H1 (cell line): ENCODE results near the gene MFRP. TPM values are rescaled to one million over a fixed set of nuclear protein-coding genes. Genes with fewer than 3 reads are reported as not detected.
A peak's percentile ranks its signal among the peaks of the same experiment; 100 is the strongest.

Experiments
- CTCF ChIA-PET: fragments of 300-600 bp; sonication (Branson Sonifier 250); formaldehyde crosslinking; loops from one replicate; lab custom pipeline; 2021; ENCODE audit not compliant: partially characterized antibody; lab: Charles Lee
- POLR2A ChIA-PET: fragments of 300-600 bp; sonication (Branson Sonifier 250); formaldehyde crosslinking; loops from one replicate; lab custom pipeline; 2021; ENCODE audit warnings: inconsistent platforms; ENCODE audit not compliant: partially characterized antibody; lab: Charles Lee
- DNase-seq, 2 experiments: peaks; one replicate each; pipeline versions ENCODE4 v3.0.0 to v3.0.0-alpha.2; 2010 to 2022; ENCODE audit warnings: low spot score in 2 of 2, low read depth in 1 of 2, mixed read lengths in 1 of 2
- FAIRE-seq: peaks from 2 replicates; lab custom pipeline; 2011; peaks lifted over from hg19 to GRCh38; lab: Jason Lieb, UNC
- H2AFZ ChIP-seq: 2 replicates; pipeline ENCODE4 v1.8.1; 2012; ENCODE audit warnings: low read length, inconsistent platforms
- H2AK5ac ChIP-seq: 2 replicates; pipeline ENCODE4 v1.6.1; 2013; ENCODE audit warnings: low read depth, low read length
- H2BK120ac ChIP-seq: replicated peaks from 2 replicates; pipeline ENCODE3; 2013; ENCODE audit warnings: low read depth, low read length, inconsistent platforms
- H2BK12ac ChIP-seq: 2 replicates; pipeline ENCODE4 v1.6.1; 2013; ENCODE audit warnings: low read depth, low read length
- H2BK15ac ChIP-seq: 2 replicates; pipeline ENCODE4 v1.6.1; 2013; ENCODE audit warnings: low read length
- H2BK20ac ChIP-seq: 2 replicates; pipeline ENCODE4 v1.6.1; 2013; ENCODE audit warnings: low read length
- H2BK5ac ChIP-seq: 2 replicates; pipeline ENCODE4 v1.6.1; 2013; ENCODE audit warnings: low read depth, low read length
- H3K14ac ChIP-seq: 2 replicates; pipeline ENCODE4 v1.6.1; 2013; ENCODE audit warnings: inconsistent platforms; ENCODE audit not compliant: insufficient read length
- H3K18ac ChIP-seq: 2 replicates; pipeline ENCODE4 v1.6.1; 2013; ENCODE audit warnings: low read length; ENCODE audit errors: extremely low read depth
- H3K23ac ChIP-seq: 2 replicates; pipeline ENCODE4 v1.6.1; 2013; ENCODE audit warnings: inconsistent platforms; ENCODE audit not compliant: insufficient read length
- H3K23me2 ChIP-seq: 2 replicates; pipeline ENCODE4 v1.6.1; 2013; ENCODE audit warnings: low read depth, low read length
- H3K27ac ChIP-seq: 2 replicates; pipeline ENCODE4 v1.6.1; 2011; ENCODE audit warnings: low read depth, low read length, inconsistent platforms
- H3K27me3 ChIP-seq, 4 experiments: replicated peaks in 1 of 4; 1 replicate in 1 of 4; 2 replicates in 3 of 4; pipeline versions ENCODE4 v1.6.1 to v1.8.1; 2011 to 2013; ENCODE audit warnings: low read length in 3 of 4, mild to moderate bottlenecking in 3 of 4, inconsistent platforms in 2 of 4, mixed read lengths in 2 of 4, moderate library complexity in 1 of 4; ENCODE audit not compliant: control insufficient read depth in 3 of 4, insufficient read depth in 3 of 4; ENCODE audit errors: extremely low read depth in 1 of 4
- H3K36me3 ChIP-seq, 4 experiments: 2 replicates each; pipeline versions ENCODE4 v1.6.1 to v1.8.1; 2011 to 2013; ENCODE audit warnings: mild to moderate bottlenecking in 4 of 4, low read length in 3 of 4, moderate library complexity in 2 of 4, control low read depth in 1 of 4, inconsistent platforms in 1 of 4; ENCODE audit not compliant: insufficient read depth in 4 of 4, control insufficient read depth in 2 of 4
- H3K4ac ChIP-seq: replicated peaks from 2 replicates; pipeline ENCODE3; 2013; ENCODE audit warnings: low read length, low read depth, mixed read lengths, inconsistent platforms; ENCODE audit not compliant: insufficient read length
- H3K4me1 ChIP-seq, 4 experiments: replicated peaks in 1 of 4; 1 replicate in 1 of 4; 2 replicates in 3 of 4; pipeline versions ENCODE4 v1.6.1 to v1.8.1; 2011 to 2013; ENCODE audit warnings: low read length in 3 of 4, inconsistent platforms in 2 of 4, mixed read lengths in 1 of 4; ENCODE audit not compliant: insufficient read depth in 4 of 4, control insufficient read depth in 3 of 4
- H3K4me2 ChIP-seq, 2 experiments: 2 replicates each; pipeline versions ENCODE4 v1.6.1 to v1.8.1; 2011 to 2013; ENCODE audit warnings: low read depth in 2 of 2, low read length in 2 of 2, control low read depth in 1 of 2, inconsistent platforms in 1 of 2, mild to moderate bottlenecking in 1 of 2; ENCODE audit not compliant: insufficient read depth in 1 of 2
- H3K4me3 ChIP-seq, 4 experiments: fragments of 200-600, 300-600 bp in 1 of 4; sonication (generic), shearing (Covaris generic), sonication (Bioruptor Twin) in 1 of 4; 2 replicates each; pipeline versions ENCODE4 v1.5.1 to v1.8.1; 2011 to 2016; ENCODE audit warnings: low read length in 4 of 4, low read depth in 3 of 4, control low read depth in 2 of 4, inconsistent platforms in 2 of 4, mild to moderate bottlenecking in 2 of 4, mixed read lengths in 1 of 4, moderate library complexity in 1 of 4; ENCODE audit not compliant: insufficient read depth in 2 of 4; ENCODE audit errors: extremely low read depth in 1 of 4
- H3K56ac ChIP-seq: replicated peaks from 2 replicates; pipeline ENCODE3; 2013; ENCODE audit warnings: low read depth, mild to moderate bottlenecking, mixed read lengths, low read length, inconsistent platforms; ENCODE audit not compliant: insufficient read length
- H3K79me1 ChIP-seq: 2 replicates; pipeline ENCODE4 v1.6.1; 2013; ENCODE audit warnings: low read depth, low read length, control low read depth
- H3K79me2 ChIP-seq, 2 experiments: 2 replicates each; pipeline versions ENCODE4 v1.6.1 to v1.8.1; 2012 to 2013; ENCODE audit warnings: low read length in 2 of 2, mild to moderate bottlenecking in 2 of 2, inconsistent platforms in 1 of 2; ENCODE audit not compliant: insufficient read depth in 2 of 2, control insufficient read depth in 1 of 2
- H3K9ac ChIP-seq, 4 experiments: replicated peaks in 1 of 4; 1 replicate in 1 of 4; 2 replicates in 3 of 4; pipeline versions ENCODE4 v1.6.1 to v1.8.1; 2011 to 2013; ENCODE audit warnings: low read depth in 3 of 4, low read length in 3 of 4, control low read depth in 2 of 4, mild to moderate bottlenecking in 2 of 4, moderate library complexity in 2 of 4, inconsistent platforms in 1 of 4; ENCODE audit errors: extremely low read depth in 1 of 4
- H3K9me3 ChIP-seq, 2 experiments: 2 replicates each; pipeline versions ENCODE4 v1.6.1 to v1.8.1; 2012 to 2013; ENCODE audit warnings: mild to moderate bottlenecking in 2 of 2, moderate library complexity in 2 of 2, control low read depth in 1 of 2, inconsistent platforms in 1 of 2, low read depth in 1 of 2, low read length in 1 of 2, mixed read lengths in 1 of 2; ENCODE audit not compliant: insufficient read depth in 2 of 2
- H4K20me1 ChIP-seq, 2 experiments: replicated peaks in 1 of 2; 2 replicates each; pipeline versions ENCODE3 to v1.8.1; 2011 to 2013; ENCODE audit warnings: inconsistent platforms in 2 of 2, low read length in 2 of 2, mild to moderate bottlenecking in 1 of 2; ENCODE audit not compliant: insufficient read depth in 2 of 2, control insufficient read depth in 1 of 2
- H4K5ac ChIP-seq: 2 replicates; pipeline ENCODE4 v1.6.1; 2013; ENCODE audit warnings: low read length, low read depth, mixed read lengths, inconsistent platforms; ENCODE audit not compliant: insufficient read length
- H4K8ac ChIP-seq: 2 replicates; pipeline ENCODE4 v1.8.0; 2013; ENCODE audit warnings: mild to moderate bottlenecking, moderate library complexity, low read length, inconsistent platforms; ENCODE audit not compliant: insufficient read depth; ENCODE audit errors: extremely low read depth
- H4K91ac ChIP-seq: replicated peaks from 2 replicates; pipeline ENCODE3; 2013; ENCODE audit warnings: low read length, mixed read lengths, inconsistent platforms; ENCODE audit not compliant: insufficient read length
- ASH2L ChIP-seq: fragments of 200-600, 300-600 bp; sonication (generic); IDR thresholded peaks from one replicate; pipeline ENCODE4 v1.7.1; 2017; ENCODE audit warnings: low read length
- CBX8 ChIP-seq: fragments of 300-800, 300-1000 bp; sonication (generic); IDR thresholded peaks from 2 replicates; pipeline ENCODE4 v1.7.1; 2016; ENCODE audit warnings: low read depth, low read length, borderline replicate concordance
- CREB1 ChIP-seq: IDR thresholded peaks from 2 replicates; pipeline ENCODE4 v1.6.1; 2012; ENCODE audit warnings: inconsistent platforms
- CTBP2 ChIP-seq: IDR thresholded peaks from 2 replicates; pipeline ENCODE4 v1.7.0; 2011; ENCODE audit warnings: borderline replicate concordance, mild to moderate bottlenecking, moderate library complexity, mixed read lengths, low read length; ENCODE audit not compliant: insufficient read depth, insufficient read length
- GABPA ChIP-seq: IDR thresholded peaks from 2 replicates; pipeline ENCODE4 v1.6.1; 2011; ENCODE audit warnings: mild to moderate bottlenecking, low read length, moderate library complexity, borderline replicate concordance; ENCODE audit not compliant: insufficient read depth
- MAFK ChIP-seq: IDR thresholded peaks from 2 replicates; pipeline ENCODE4 v1.6.1; 2012; ENCODE audit warnings: low read depth, mild to moderate bottlenecking, improper control_type of control experiment, low read length
- NRF1 ChIP-seq: IDR thresholded peaks from 2 replicates; pipeline ENCODE4 v1.6.1; 2011; ENCODE audit warnings: mild to moderate bottlenecking, low read depth, low read length, improper control_type of control experiment
- POLR2AphosphoS5 ChIP-seq: IDR thresholded peaks from 2 replicates; pipeline ENCODE4 v1.6.1; 2011; ENCODE audit warnings: low read depth, low read length
- SP2 ChIP-seq: IDR thresholded peaks from 2 replicates; pipeline ENCODE4 v1.6.1; 2012; ENCODE audit warnings: mild to moderate bottlenecking, low read length, inconsistent platforms
- SRF ChIP-seq: IDR thresholded peaks from 2 replicates; pipeline ENCODE4 v1.6.1; 2011; ENCODE audit warnings: mild to moderate bottlenecking, low read depth, low read length, moderate library complexity
- TAF1 ChIP-seq: IDR thresholded peaks from 2 replicates; pipeline ENCODE4 v1.6.1; 2011; ENCODE audit warnings: mild to moderate bottlenecking, low read depth, low read length
- TCF12 ChIP-seq: IDR thresholded peaks from 2 replicates; pipeline ENCODE4 v1.6.1; 2011; ENCODE audit warnings: low read depth, mild to moderate bottlenecking, low read length
- WGBS, 2 experiments: shearing (Covaris generic) in 1 of 2; methylation state at CpG; one replicate each; pipeline versions ENCODE4 v1.1.6 to v1.1.7; 2013 to 2015; ENCODE audit warnings: low lambda C conversion rate in 2 of 2, mixed read lengths in 2 of 2, inconsistent platforms in 1 of 2, low coverage in 1 of 2, missing lambda C conversion rate in 1 of 2; ENCODE audit not compliant: insufficient replicate concordance in 2 of 2, insufficient coverage in 1 of 2, insufficient read length in 1 of 2; ENCODE audit errors: extremely low coverage in 1 of 2, missing lambda C conversion rate in 1 of 2; 5-methylcytosine and 5-hydroxymethylcytosine counted together
- polyA plus RNA-seq, 7 experiments: library from polyadenylated mRNA; depleted of rRNA in 3 of 7; stranded (reverse) in 5 of 7; unstranded in 2 of 7; fragments of >200 nt in 5 of 7; fragments of 200-250 nt in 2 of 7; gene quantifications; 1 replicate in 5 of 7; 2 replicates in 1 of 7; 4 replicates in 1 of 7; pipeline versions ENCODE4 v1.2.1 to v1.2.3, GENCODE V29; 2011 to 2013; ENCODE audit warnings: missing spikeins in 2 of 7, mixed read lengths in 2 of 7
- total RNA-seq: library from RNA; stranded (reverse); fragmentation: NEBNext Ultra II Directional; extraction: Animal tissue kit (Norgen Biotek cat#: 25700); gene quantifications from 2 replicates; pipeline ENCODE4 v1.2.1, GENCODE V29; 2021

MFRP gene
- total and polyA plus RNA-seq, 2 of the 8 experiments (the other 6 are each of a cell fraction or from before 2014, with no cell fraction given), result 0.02 TPM; not detected in 1

DNA sequence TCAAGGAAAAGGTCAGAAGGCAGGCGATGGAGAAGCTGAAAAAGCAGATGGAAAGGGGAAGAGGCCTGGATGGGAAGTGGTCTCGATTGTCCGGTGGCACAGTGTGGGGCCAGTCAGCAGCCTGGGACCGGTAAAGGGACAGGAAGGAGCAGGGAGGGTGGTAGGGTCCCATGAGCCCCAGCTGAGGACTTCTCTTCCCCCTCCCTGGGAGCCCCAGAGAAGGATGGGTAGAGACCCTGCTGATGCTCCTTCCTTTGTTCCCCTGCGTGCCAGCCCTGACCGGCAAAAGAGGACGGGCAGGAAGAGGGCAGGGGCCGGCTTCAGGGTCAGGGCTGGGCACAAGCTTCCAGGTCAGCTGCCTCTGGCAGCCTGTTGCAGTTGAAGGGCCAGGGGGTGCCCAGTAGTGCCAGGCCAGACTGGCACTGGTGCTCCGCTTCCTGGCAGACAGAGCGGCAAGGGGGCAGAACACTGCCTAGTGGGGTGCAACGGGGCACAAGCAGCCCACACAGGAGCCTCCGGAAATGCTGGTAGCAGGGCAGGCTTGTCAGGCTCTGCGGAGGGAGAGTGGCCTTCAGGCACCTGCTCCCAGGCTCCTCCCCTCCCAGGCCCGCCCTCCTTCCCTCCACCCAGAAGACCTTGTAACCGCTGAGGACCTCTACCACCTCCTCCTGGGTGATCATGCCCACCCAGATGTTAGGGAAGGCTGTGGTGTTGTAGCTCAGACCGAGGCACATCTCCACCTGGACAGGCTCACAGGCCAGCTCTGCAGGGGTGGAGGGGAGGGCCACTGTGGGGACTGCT lies 5.1 kb downstream of the MFRP start:
- Histone ChIP-seq H4K5ac (no peak overlapping the region), H3K9ac (no peak overlapping the region), H3K23me2 (peaks cover 17% of the 10 kb centered on the region; the same call in 1 of the 2 replicates), H3K36me3 (peaks cover 0 to 1% (median under 1%) of the 10 kb centered on the region in 4 experiments; a peak in 1 of 8 replicates), H2BK5ac (no peak overlapping the region; the same call in 1 of the 2 replicates), H4K8ac (peak overlapping the region; percentile 57), H3K23ac (no peak overlapping the region), H3K27ac (no peak overlapping the region), H3K18ac (no peak overlapping the region), H2BK120ac (peak overlapping the region; percentile 26), H2AK5ac (peak overlapping the region; percentile 57; the same call in 1 of the 2 replicates), H3K4me1 (peaks cover 5 to 29% (median 20%) of the 10 kb centered on the region in 4 experiments), H2BK15ac (peak overlapping the region; percentile 92; the same call in 1 of the 2 replicates), H4K91ac (peak overlapping the region; percentile 62), H3K4me3 (peak overlapping the region in 3 of 4 experiments; percentile 22 to 69 (median 43); a peak in 4 of 8 replicates), H3K9me3 (no peaks in the 10 kb centered on the region), H2BK12ac (peak overlapping the region; percentile 75; the same call in 1 of the 2 replicates), H3K14ac (no peak overlapping the region), H4K20me1 (peaks cover 3 to 9% of the 10 kb centered on the region in 2 experiments), H3K79me1 (peaks cover 3% of the 10 kb centered on the region; the same call in 1 of the 2 replicates), H3K27me3 (peaks cover 12 to 44% (median 33%) of the 10 kb centered on the region in 4 experiments), H3K79me2 (peaks cover 0 to 7% of the 10 kb centered on the region in 2 experiments; a peak in 1 of 4 replicates), H3K4me2 (peak overlapping the region; percentile 56 to 76), H2BK20ac (0 out of 2 replicates have a peak overlapping the region, but pooled peaks have one; percentile 48), H3K56ac (no peak overlapping the region), H2AFZ (no peak overlapping the region), H3K4ac (peak overlapping the region; percentile 62)
- FAIRE-seq (no peak), DNase-seq (no peak)
- ChIA-PET POLR2A (interaction anchor here (0.9 to 2.5 kb wide), 8 partner anchors 14 to 200 kb away, joined by 3 to 12 read pairs (median 4); partner anchors contain the start of gene MCAM), CTCF (interaction anchor here (0.8 to 20.0 kb wide), 11 partner anchors 8 to 286 kb away, joined by 3 to 463 read pairs (median 15); partner anchors contain the start of genes MCAM and USP2)
- WGBS, 2 experiments, result 50% methylated on average over 12 of the region's 16 CpGs; no CpG with 5 or more reads in 1 of the 2 experiments
- TF ChIP-seq SP2, result no peak
- TF ChIP-seq SRF, result no peak
- no peak for TF ChIP-seq CREB1
- no peak for TF ChIP-seq CBX8
- TF ChIP-seq CTBP2, result no peak
- no peak for TF ChIP-seq TCF12
- no peak for TF ChIP-seq POLR2AphosphoS5
- TF ChIP-seq ASH2L, result no peak
- TF ChIP-seq TAF1, result no peak
- no peak for TF ChIP-seq GABPA
- TF ChIP-seq MAFK, result no peak
- no peak for TF ChIP-seq NRF1
